Trophoblast cell (in vitro differentiated cells and primary cell): ENCODE measurements around the gene FAAH.

Source experiments
- DNase-seq, 2 donors: peaks; one replicate each; pipeline ENCODE4 v3.0.0-alpha.2; 2016
- H2AFZ ChIP-seq: 2 replicates; pipeline ENCODE4 v1.6.1; 2013; ENCODE audit warnings: low read length, moderate library complexity, mild to moderate bottlenecking; ENCODE audit not compliant: insufficient read depth, poor library complexity
- H2AK5ac ChIP-seq: 2 replicates; pipeline ENCODE4 v1.6.1; 2013; ENCODE audit warnings: mild to moderate bottlenecking, low read length
- H2BK120ac ChIP-seq: 2 replicates; pipeline ENCODE4 v1.6.1; 2013; ENCODE audit warnings: low read length, mild to moderate bottlenecking, moderate library complexity; ENCODE audit not compliant: insufficient read depth, poor library complexity
- H2BK12ac ChIP-seq: 2 replicates; pipeline ENCODE4 v1.6.1; 2013; ENCODE audit warnings: mild to moderate bottlenecking, low read length, moderate library complexity
- H2BK5ac ChIP-seq: 2 replicates; pipeline ENCODE4 v1.6.1; 2013; ENCODE audit warnings: low read length, low read depth, moderate library complexity, mild to moderate bottlenecking; ENCODE audit not compliant: poor library complexity
- H3K14ac ChIP-seq: 2 replicates; pipeline ENCODE4 v1.6.1; 2013; ENCODE audit warnings: mild to moderate bottlenecking, low read length
- H3K18ac ChIP-seq: 2 replicates; pipeline ENCODE4 v1.6.1; 2013; ENCODE audit warnings: mild to moderate bottlenecking, low read length
- H3K23ac ChIP-seq: 2 replicates; pipeline ENCODE4 v1.6.1; 2013; ENCODE audit warnings: low read length
- H3K27ac ChIP-seq: 2 replicates; pipeline ENCODE4 v1.5.1; 2013; ENCODE audit warnings: low read depth, mild to moderate bottlenecking, inconsistent platforms, low read length, moderate library complexity
- H3K27me3 ChIP-seq: 2 replicates; pipeline ENCODE4 v1.6.1; 2013; ENCODE audit warnings: inconsistent platforms, mild to moderate bottlenecking, low read length, moderate library complexity; ENCODE audit not compliant: insufficient read depth
- H3K36me3 ChIP-seq, 2 experiments: 1 replicate in 1 of 2; 2 replicates in 1 of 2; pipeline ENCODE4 v1.6.1; 2013; ENCODE audit warnings: low read length in 2 of 2, mild to moderate bottlenecking in 2 of 2, moderate library complexity in 1 of 2; ENCODE audit not compliant: insufficient read depth in 2 of 2, control insufficient read depth in 1 of 2
- H3K4ac ChIP-seq: 2 replicates; pipeline ENCODE4 v1.6.1; 2013; ENCODE audit warnings: low read depth, mild to moderate bottlenecking, low read length, moderate library complexity
- H3K4me1 ChIP-seq, 2 experiments: 1 replicate in 1 of 2; 2 replicates in 1 of 2; pipeline ENCODE4 v1.6.1; 2013; ENCODE audit warnings: low read length in 2 of 2, mild to moderate bottlenecking in 2 of 2, moderate library complexity in 1 of 2; ENCODE audit not compliant: insufficient read depth in 2 of 2, control insufficient read depth in 1 of 2
- H3K4me2 ChIP-seq: 2 replicates; pipeline ENCODE4 v1.6.1; 2013; ENCODE audit warnings: inconsistent platforms, mild to moderate bottlenecking, low read length, moderate library complexity
- H3K4me3 ChIP-seq: 2 replicates; pipeline ENCODE4 v1.5.1; 2013; ENCODE audit warnings: mild to moderate bottlenecking, low read depth, low read length, inconsistent platforms
- H3K79me1 ChIP-seq: one replicate; pipeline ENCODE4 v1.6.1; 2013; ENCODE audit warnings: low read length
- H3K79me2 ChIP-seq: 2 replicates; pipeline ENCODE4 v1.6.1; 2013; ENCODE audit warnings: low read length, mild to moderate bottlenecking; ENCODE audit not compliant: control insufficient read depth, insufficient read depth, poor library complexity
- H3K9ac ChIP-seq: 2 replicates; pipeline ENCODE4 v1.6.1; 2013; ENCODE audit warnings: mild to moderate bottlenecking, low read length
- H3K9me3 ChIP-seq: 2 replicates; pipeline ENCODE4 v1.6.1; 2013; ENCODE audit warnings: low read depth, mild to moderate bottlenecking, control low read depth, inconsistent platforms, low read length; ENCODE audit not compliant: insufficient read depth
- H4K12ac ChIP-seq: 2 replicates; pipeline ENCODE4 v1.6.1; 2013; ENCODE audit warnings: low read depth, mild to moderate bottlenecking, low read length, moderate library complexity
- H4K8ac ChIP-seq: 2 replicates; pipeline ENCODE4 v1.6.1; 2013; ENCODE audit warnings: low read depth, mild to moderate bottlenecking, low read length, moderate library complexity
- H4K91ac ChIP-seq: one replicate; pipeline ENCODE4 v1.6.1; 2013; ENCODE audit warnings: low read depth, mild to moderate bottlenecking, low read length, moderate library complexity
- WGBS: extraction: QIAGEN DNeasy Blood & Tissue Kit; methylation state at CpG from one replicate; pipeline ENCODE4 v1.1.7; 2013; ENCODE audit warnings: missing lambda C conversion rate; ENCODE audit not compliant: insufficient read length, insufficient coverage; ENCODE audit errors: extremely low coverage; 5-methylcytosine and 5-hydroxymethylcytosine counted together

The FAAH gene

GRCh38 chr1:46399307-46399706, 5.2 kb downstream of the FAAH start:
- no peak for DNase-seq
- H3K27ac ChIP-seq, result no peak overlapping the region
- H3K4ac ChIP-seq, result no peak overlapping the region
- no peaks in the 10 kb centered on the region for H3K79me2 ChIP-seq
- no peak overlapping the region for H2BK120ac ChIP-seq
- H3K14ac ChIP-seq, result no peak overlapping the region
- H3K18ac ChIP-seq, result no peak overlapping the region
- no CpG with 5 or more reads among the region's 9 CpGs for WGBS
- H3K79me1 ChIP-seq, result no peaks in the 10 kb centered on the region
- H2AK5ac ChIP-seq, result no peak overlapping the region
- H4K8ac ChIP-seq, result no peak overlapping the region
- no peak overlapping the region for H3K9ac ChIP-seq
- no peak overlapping the region for H3K4me2 ChIP-seq
- H3K27me3 ChIP-seq, result no peaks in the 10 kb centered on the region
- peaks cover 3 to 7% of the 10 kb centered on the region in 2 experiments for H3K4me1 ChIP-seq
- no peak overlapping the region for H3K23ac ChIP-seq
- H4K91ac ChIP-seq, result no peak overlapping the region
- no peak overlapping the region for H2BK12ac ChIP-seq
- H3K36me3 ChIP-seq, result no peaks in the 10 kb centered on the region
- H2AFZ ChIP-seq, result no peak overlapping the region
- peaks cover 7% of the 10 kb centered on the region for H3K9me3 ChIP-seq
- H2BK5ac ChIP-seq, result no peak overlapping the region
- no peak overlapping the region for H4K12ac ChIP-seq
- H3K4me3 ChIP-seq, result no peak overlapping the region

GRCh38 chr1:46400421-46400820, 6.3 kb downstream of the FAAH start:
- H4K12ac ChIP-seq, result no peak overlapping the region
- H3K4me1 ChIP-seq, result peaks cover 0 to 3% of the 10 kb centered on the region in 2 experiments
- no peak overlapping the region for H2AFZ ChIP-seq
- no peaks in the 10 kb centered on the region for H3K79me2 ChIP-seq
- no peaks in the 10 kb centered on the region for H3K79me1 ChIP-seq
- H2BK120ac ChIP-seq, result no peak overlapping the region
- DNase-seq, result no peak
- H4K8ac ChIP-seq, result no peak overlapping the region
- no peak overlapping the region for H3K14ac ChIP-seq
- no peak overlapping the region for H2AK5ac ChIP-seq
- peaks cover 3% of the 10 kb centered on the region for H3K9me3 ChIP-seq
- H3K36me3 ChIP-seq, result no peaks in the 10 kb centered on the region
- H3K27me3 ChIP-seq, result no peaks in the 10 kb centered on the region
- H3K4ac ChIP-seq, result no peak overlapping the region
- H3K4me2 ChIP-seq, result no peak overlapping the region
- no peak overlapping the region for H3K18ac ChIP-seq
- no peak overlapping the region for H3K9ac ChIP-seq
- H4K91ac ChIP-seq, result no peak overlapping the region
- no peak overlapping the region for H2BK5ac ChIP-seq
- no peak overlapping the region for H3K4me3 ChIP-seq
- no peak overlapping the region for H3K23ac ChIP-seq
- no CpG with 5 or more reads among the region's 4 CpGs for WGBS
- H2BK12ac ChIP-seq, result no peak overlapping the region
- H3K27ac ChIP-seq, result no peak overlapping the region

- H3K9me3 ChIP-seq, result peaks cover 3% of the 10 kb centered on the region
- H4K8ac ChIP-seq, result no peak overlapping the region
- H3K79me2 ChIP-seq, result no peaks in the 10 kb centered on the region
- DNase-seq, result no peak
- no peak overlapping the region for H2AFZ ChIP-seq
- peak overlapping the region; percentile 21 for H3K4me3 ChIP-seq
- H3K27ac ChIP-seq, result no peak overlapping the region
- H3K4me2 ChIP-seq, result no peak overlapping the region
- no CpG with 5 or more reads among the region's 6 CpGs for WGBS
- no peak overlapping the region for H4K91ac ChIP-seq
- H3K4ac ChIP-seq, result no peak overlapping the region
- no peak overlapping the region for H3K14ac ChIP-seq
- no peak overlapping the region for H3K9ac ChIP-seq
- peaks cover 0 to 6% of the 10 kb centered on the region in 2 experiments for H3K4me1 ChIP-seq
- no peaks in the 10 kb centered on the region for H3K79me1 ChIP-seq
- no peak overlapping the region for H3K23ac ChIP-seq
- H3K18ac ChIP-seq, result no peak overlapping the region
- no peak overlapping the region for H2AK5ac ChIP-seq
- H3K27me3 ChIP-seq, result no peaks in the 10 kb centered on the region
- H4K12ac ChIP-seq, result no peak overlapping the region
- no peaks in the 10 kb centered on the region for H3K36me3 ChIP-seq
- H2BK5ac ChIP-seq, result no peak overlapping the region
- no peak overlapping the region for H2BK12ac ChIP-seq
- no peak overlapping the region for H2BK120ac ChIP-seq
These were observed 7.2 kb downstream of the FAAH start for GRCh38 chr1:46401154-46401913.

GRCh38 chr1:46401964-46402626, 8.0 kb downstream of the FAAH start:
- H3K18ac ChIP-seq, result no peak overlapping the region
- H3K4me3 ChIP-seq, result no peak overlapping the region
- H4K8ac ChIP-seq, result no peak overlapping the region
- H4K91ac ChIP-seq, result no peak overlapping the region
- no peak overlapping the region for H2BK120ac ChIP-seq
- H3K79me2 ChIP-seq, result no peaks in the 10 kb centered on the region
- H3K4ac ChIP-seq, result no peak overlapping the region
- H3K9me3 ChIP-seq, result peaks cover 2% of the 10 kb centered on the region
- H2BK12ac ChIP-seq, result no peak overlapping the region
- no peak overlapping the region for H3K23ac ChIP-seq
- H3K14ac ChIP-seq, result no peak overlapping the region
- H2AFZ ChIP-seq, result no peak overlapping the region
- H3K9ac ChIP-seq, result no peak overlapping the region
- no peaks in the 10 kb centered on the region for H3K79me1 ChIP-seq
- H3K27ac ChIP-seq, result no peak overlapping the region
- peaks cover 4 to 9% of the 10 kb centered on the region in 2 experiments for H3K4me1 ChIP-seq
- H2AK5ac ChIP-seq, result no peak overlapping the region
- peak; percentile 83 to 85 for DNase-seq
- H3K4me2 ChIP-seq, result no peak overlapping the region
- H3K36me3 ChIP-seq, result no peaks in the 10 kb centered on the region
- H2BK5ac ChIP-seq, result no peak overlapping the region
- H3K27me3 ChIP-seq, result no peaks in the 10 kb centered on the region
- WGBS, result no CpG with 5 or more reads among the region's 10 CpGs
- H4K12ac ChIP-seq, result no peak overlapping the region
